Osteoblast (primary cell): ENCODE results near the gene SLC7A1. TPM values are rescaled to one million over a fixed set of nuclear protein-coding genes. Genes with fewer than 3 reads are reported as not detected.

Experiments
- DNase-seq: peaks from one replicate; pipeline ENCODE4 v3.0.0; 2011; ENCODE audit warnings: low spot score, mixed read lengths; ENCODE audit not compliant: insufficient read length; ENCODE audit errors: missing footprints
- H2AFZ ChIP-seq: 2 replicates; pipeline ENCODE4 v1.6.0; 2011; ENCODE audit warnings: mild to moderate bottlenecking, low read length
- H3K27ac ChIP-seq: 2 replicates; pipeline ENCODE4 v1.5.1; 2011; ENCODE audit warnings: mild to moderate bottlenecking, low read depth, low read length, moderate library complexity
- H3K27me3 ChIP-seq: 2 replicates; pipeline ENCODE4 v1.6.0; 2012; ENCODE audit warnings: mild to moderate bottlenecking, control low read depth, inconsistent platforms, low read length, moderate library complexity; ENCODE audit not compliant: insufficient read depth
- H3K36me3 ChIP-seq: 2 replicates; pipeline ENCODE4 v1.5.1; 2011; ENCODE audit warnings: mild to moderate bottlenecking, low read length, control low read depth, moderate library complexity; ENCODE audit not compliant: insufficient read depth
- H3K4me1 ChIP-seq: 2 replicates; pipeline ENCODE4 v1.5.1; 2011; ENCODE audit warnings: mild to moderate bottlenecking, low read length, control low read depth, moderate library complexity; ENCODE audit not compliant: insufficient read depth
- H3K4me2 ChIP-seq: 2 replicates; pipeline ENCODE4 v1.6.0; 2011; ENCODE audit warnings: mild to moderate bottlenecking, low read length; ENCODE audit not compliant: insufficient read depth
- H3K4me3 ChIP-seq: fragments of 200-600 bp; sonication (generic); 3 replicates; pipeline ENCODE4 v1.5.1; 2012; ENCODE audit warnings: mild to moderate bottlenecking, low read length, inconsistent platforms; ENCODE audit not compliant: insufficient read depth
- H3K79me2 ChIP-seq: 2 replicates; pipeline ENCODE4 v1.6.0; 2012; ENCODE audit warnings: mild to moderate bottlenecking, low read length, control low read depth, inconsistent platforms; ENCODE audit not compliant: insufficient read depth
- H3K9me3 ChIP-seq: 2 replicates; pipeline ENCODE4 v1.5.1; 2011; ENCODE audit warnings: low read depth, low read length, control low read depth
- H4K20me1 ChIP-seq: 2 replicates; pipeline ENCODE4 v1.6.0; 2012; ENCODE audit warnings: mild to moderate bottlenecking, low read length, control low read depth; ENCODE audit not compliant: insufficient read depth
- total RNA-seq: library from RNA; depleted of rRNA; stranded (reverse); fragments of >200 nt; gene quantifications from 2 replicates; pipeline ENCODE4 v1.2.3, GENCODE V29; 2012
- TF ChIP-seq, protein P1 (sequence below): IDR thresholded peaks from 2 replicates; pipeline ENCODE4 v1.5.1; 2011; ENCODE audit warnings: mild to moderate bottlenecking, low read depth, low read length, moderate library complexity; ENCODE audit errors: extremely low read depth

The SLC7A1 gene
- total RNA-seq, 1 donor = 25.7 TPM

DNA sequence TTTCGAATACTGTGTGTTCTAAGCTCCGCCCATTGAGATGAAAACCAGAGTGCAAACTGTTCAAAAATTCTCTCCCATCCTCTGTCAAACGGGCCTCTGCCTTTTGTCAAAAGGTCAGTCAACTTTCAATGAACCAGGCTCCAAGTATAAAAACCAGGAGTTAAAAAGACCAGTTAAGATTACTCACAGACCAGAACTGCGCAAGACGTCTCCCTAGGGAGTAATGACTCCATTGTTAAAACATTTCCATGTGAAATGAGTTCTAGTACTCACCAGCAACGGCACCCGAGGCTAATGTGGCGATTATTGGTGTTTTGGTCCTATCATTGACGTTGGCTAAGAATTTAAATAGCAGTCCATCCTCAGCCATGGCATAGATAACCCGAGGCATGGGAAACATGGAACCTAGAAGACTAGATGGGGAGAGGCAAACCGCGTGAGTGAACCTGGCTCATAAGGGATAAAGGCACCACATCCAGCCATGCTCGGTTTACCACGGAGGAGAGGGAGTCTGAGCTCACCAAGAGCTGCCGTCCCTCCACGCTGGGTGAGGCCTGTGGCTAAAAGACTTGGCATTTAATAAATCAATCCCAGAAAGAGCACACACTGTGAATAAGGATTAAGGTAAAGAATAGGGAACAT is 73.3 kb downstream of the SLC7A1 start:
- Histone ChIP-seq H3K79me2 (peaks cover 41% of the 10 kb centered on the region), H3K9me3 (no peaks in the 10 kb centered on the region), H3K36me3 (peaks cover 53% of the 10 kb centered on the region), H3K27me3 (no peaks in the 10 kb centered on the region), H3K4me2 (peak overlapping the region; percentile 43), H4K20me1 (no peaks in the 10 kb centered on the region), H3K27ac (peak overlapping the region; percentile 97), H3K4me3 (no peak overlapping the region), H3K4me1 (peaks cover 44% of the 10 kb centered on the region), H2AFZ (peak overlapping the region; percentile 6)
- peak; percentile 95 for DNase-seq
- TF ChIP-seq, protein P1, sequence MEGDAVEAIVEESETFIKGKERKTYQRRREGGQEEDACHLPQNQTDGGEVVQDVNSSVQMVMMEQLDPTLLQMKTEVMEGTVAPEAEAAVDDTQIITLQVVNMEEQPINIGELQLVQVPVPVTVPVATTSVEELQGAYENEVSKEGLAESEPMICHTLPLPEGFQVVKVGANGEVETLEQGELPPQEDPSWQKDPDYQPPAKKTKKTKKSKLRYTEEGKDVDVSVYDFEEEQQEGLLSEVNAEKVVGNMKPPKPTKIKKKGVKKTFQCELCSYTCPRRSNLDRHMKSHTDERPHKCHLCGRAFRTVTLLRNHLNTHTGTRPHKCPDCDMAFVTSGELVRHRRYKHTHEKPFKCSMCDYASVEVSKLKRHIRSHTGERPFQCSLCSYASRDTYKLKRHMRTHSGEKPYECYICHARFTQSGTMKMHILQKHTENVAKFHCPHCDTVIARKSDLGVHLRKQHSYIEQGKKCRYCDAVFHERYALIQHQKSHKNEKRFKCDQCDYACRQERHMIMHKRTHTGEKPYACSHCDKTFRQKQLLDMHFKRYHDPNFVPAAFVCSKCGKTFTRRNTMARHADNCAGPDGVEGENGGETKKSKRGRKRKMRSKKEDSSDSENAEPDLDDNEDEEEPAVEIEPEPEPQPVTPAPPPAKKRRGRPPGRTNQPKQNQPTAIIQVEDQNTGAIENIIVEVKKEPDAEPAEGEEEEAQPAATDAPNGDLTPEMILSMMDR = no peak

DNA sequence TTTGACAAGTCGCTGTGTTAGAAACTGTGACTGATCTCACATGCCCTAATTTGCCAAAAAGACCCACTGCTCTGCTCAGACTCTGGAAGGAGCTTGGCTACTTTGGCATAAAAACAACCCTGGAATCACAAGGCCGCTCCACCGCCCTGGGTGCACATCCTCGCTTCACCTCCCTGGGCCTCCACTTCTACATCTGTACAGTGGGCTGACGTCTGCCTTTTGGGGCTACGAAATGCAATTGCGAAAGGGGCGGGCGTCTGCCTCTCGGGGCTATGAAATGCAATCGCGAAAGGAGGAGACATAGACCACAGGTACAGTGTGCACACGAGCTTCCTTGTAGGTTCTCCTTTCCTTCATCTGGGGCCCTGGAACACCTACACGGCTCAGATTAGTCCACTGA is 74.2 kb downstream of the SLC7A1 start:
- Histone ChIP-seq H3K27ac (peak overlapping the region; percentile 97), H3K27me3 (no peaks in the 10 kb centered on the region), H3K4me1 (peaks cover 44% of the 10 kb centered on the region), H3K4me2 (peak overlapping the region; percentile 43), H3K4me3 (no peak overlapping the region), H3K36me3 (peaks cover 54% of the 10 kb centered on the region), H2AFZ (no peak overlapping the region), H3K9me3 (no peaks in the 10 kb centered on the region), H4K20me1 (no peaks in the 10 kb centered on the region), H3K79me2 (peaks cover 37% of the 10 kb centered on the region)
- no peak for DNase-seq
- TF ChIP-seq, protein P1 = no peak

- H3K9me3 ChIP-seq = no peaks in the 10 kb centered on the region
- H3K4me3 ChIP-seq = no peak overlapping the region
- peaks cover 34% of the 10 kb centered on the region for H3K79me2 ChIP-seq
- peak overlapping the region; percentile 97 for H3K27ac ChIP-seq
- H3K36me3 ChIP-seq = peaks cover 60% of the 10 kb centered on the region
- H3K4me1 ChIP-seq = peaks cover 44% of the 10 kb centered on the region
- H2AFZ ChIP-seq = no peak overlapping the region
- no peaks in the 10 kb centered on the region for H3K27me3 ChIP-seq
- DNase-seq = peak; percentile 92
- TF ChIP-seq, protein P1 = no peak
- H3K4me2 ChIP-seq = peak overlapping the region; percentile 42
- H4K20me1 ChIP-seq = no peaks in the 10 kb centered on the region
These were observed 74.8 kb downstream of the SLC7A1 start for GRCh38 chr13:29520671-29521070.

- H4K20me1 ChIP-seq = no peaks in the 10 kb centered on the region
- peaks cover 66% of the 10 kb centered on the region for H3K36me3 ChIP-seq
- peaks cover 44% of the 10 kb centered on the region for H3K4me1 ChIP-seq
- H3K27me3 ChIP-seq = no peaks in the 10 kb centered on the region
- H3K9me3 ChIP-seq = no peaks in the 10 kb centered on the region
- no peak overlapping the region for H2AFZ ChIP-seq
- no peak overlapping the region for H3K4me3 ChIP-seq
- TF ChIP-seq, protein P1 = no peak
- no peak for DNase-seq
- H3K27ac ChIP-seq = peak overlapping the region; percentile 97
- H3K4me2 ChIP-seq = no peak overlapping the region
- H3K79me2 ChIP-seq = peaks cover 26% of the 10 kb centered on the region
These were observed 75.6 kb downstream of the SLC7A1 start for GRCh38 chr13:29519921-29520320.
